Measurements from ENCODE around the gene CNR2.

The CNR2 gene

DNA sequence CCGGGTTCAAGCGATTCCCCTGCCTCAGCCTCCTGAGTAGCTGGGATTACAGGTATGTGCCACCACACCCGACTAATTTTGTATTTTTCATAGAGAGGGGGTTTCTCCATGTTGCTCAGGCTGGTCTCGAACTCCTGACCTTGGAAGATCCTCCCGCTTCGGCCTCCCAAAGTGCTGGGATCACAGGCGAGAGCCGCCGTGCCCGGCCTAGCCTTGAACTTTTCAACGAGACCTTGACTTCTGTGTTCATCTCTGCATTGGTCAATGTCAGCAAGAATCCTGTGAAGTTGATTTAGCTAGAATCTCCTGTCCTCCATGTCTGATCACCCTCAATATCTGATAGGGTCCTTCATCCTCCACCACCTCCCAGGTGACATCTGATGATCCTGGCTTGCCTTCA lies 11.4 kb upstream of the CNR2 start:
- Histone ChIP-seq H3K79me2 (ENCODE audit: insufficient read depth, low read length) (no peaks in the 10 kb centered on the region), H2AFZ (ENCODE audit: low read length) (no peak overlapping the region)

DNA sequence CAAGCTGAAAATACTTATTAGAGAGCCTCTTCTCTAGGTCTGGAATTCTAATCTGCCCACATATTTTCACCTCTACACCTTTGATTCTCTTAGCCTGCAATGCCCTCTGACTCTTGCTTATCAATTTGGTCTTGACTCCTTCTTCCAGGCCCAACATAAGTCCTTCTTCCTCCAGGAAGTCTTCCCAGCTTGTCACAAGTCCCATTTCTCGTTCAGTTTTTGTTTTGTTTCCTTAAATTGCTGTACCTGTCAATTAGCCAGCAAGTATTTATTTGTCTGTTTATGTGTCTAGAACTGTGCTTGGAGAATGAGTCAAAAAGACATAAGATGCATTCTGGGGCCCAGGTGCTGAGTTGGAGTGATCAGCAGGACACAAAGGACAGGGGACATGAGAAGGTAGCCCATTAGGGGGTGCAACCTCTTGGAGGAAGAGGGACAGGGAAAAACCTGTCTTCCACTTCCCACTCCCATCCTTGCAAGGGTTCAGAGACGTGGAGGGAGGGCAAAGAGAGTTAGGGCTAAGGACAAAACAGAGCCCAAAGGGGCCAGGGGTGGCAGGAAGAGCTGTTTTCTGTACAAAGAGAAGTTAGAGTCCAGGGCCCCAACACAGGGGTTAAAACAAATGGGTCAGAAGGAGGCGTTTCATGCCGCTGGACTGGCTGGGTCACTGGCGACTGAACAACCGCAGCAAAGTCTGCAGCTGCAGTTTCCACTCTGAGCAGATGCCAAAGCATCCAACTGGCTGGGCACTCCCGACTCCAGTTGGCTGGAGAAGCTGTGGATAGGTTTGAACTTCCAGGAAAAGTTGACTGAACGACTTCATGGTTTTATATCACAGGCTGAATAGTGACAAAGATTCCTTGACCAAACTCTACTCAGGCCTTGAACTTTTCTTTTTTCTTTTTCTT lies 10.7 kb upstream of the CNR2 start:
- TF ChIP-seq, protein P1, sequence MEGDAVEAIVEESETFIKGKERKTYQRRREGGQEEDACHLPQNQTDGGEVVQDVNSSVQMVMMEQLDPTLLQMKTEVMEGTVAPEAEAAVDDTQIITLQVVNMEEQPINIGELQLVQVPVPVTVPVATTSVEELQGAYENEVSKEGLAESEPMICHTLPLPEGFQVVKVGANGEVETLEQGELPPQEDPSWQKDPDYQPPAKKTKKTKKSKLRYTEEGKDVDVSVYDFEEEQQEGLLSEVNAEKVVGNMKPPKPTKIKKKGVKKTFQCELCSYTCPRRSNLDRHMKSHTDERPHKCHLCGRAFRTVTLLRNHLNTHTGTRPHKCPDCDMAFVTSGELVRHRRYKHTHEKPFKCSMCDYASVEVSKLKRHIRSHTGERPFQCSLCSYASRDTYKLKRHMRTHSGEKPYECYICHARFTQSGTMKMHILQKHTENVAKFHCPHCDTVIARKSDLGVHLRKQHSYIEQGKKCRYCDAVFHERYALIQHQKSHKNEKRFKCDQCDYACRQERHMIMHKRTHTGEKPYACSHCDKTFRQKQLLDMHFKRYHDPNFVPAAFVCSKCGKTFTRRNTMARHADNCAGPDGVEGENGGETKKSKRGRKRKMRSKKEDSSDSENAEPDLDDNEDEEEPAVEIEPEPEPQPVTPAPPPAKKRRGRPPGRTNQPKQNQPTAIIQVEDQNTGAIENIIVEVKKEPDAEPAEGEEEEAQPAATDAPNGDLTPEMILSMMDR (conservative IDR thresholded peaks at IDR 0.05; ENCODE audit: low read length): no peak
- no peak for TF ChIP-seq EZH2phosphoT487 (IDR thresholded peaks at IDR 0.05; ENCODE audit: borderline replicate concordance)
- H4K20me1 ChIP-seq (ENCODE audit: insufficient read depth, low read length, poor library complexity, severe bottlenecking): no peaks in the 10 kb centered on the region
- no peaks in the 10 kb centered on the region for H3K9me3 ChIP-seq (ENCODE audit: insufficient read depth, low read depth, low read length)
- H3K9ac ChIP-seq (ENCODE audit: low read depth, low read length, poor library complexity, severe bottlenecking): no peak overlapping the region
- H3K9me2 ChIP-seq (replicated peaks; ENCODE audit: low read depth, low read length): no peaks in the 10 kb centered on the region
- no peaks in the 10 kb centered on the region for H3K79me2 ChIP-seq (ENCODE audit: insufficient read depth, low read length)
- no peaks in the 10 kb centered on the region for H3K36me3 ChIP-seq (ENCODE audit: insufficient read depth, low read length)
- no peaks in the 10 kb centered on the region for H3F3A ChIP-seq (ENCODE audit: low read depth)
- H3K4me2 ChIP-seq (ENCODE audit: low read depth, low read length, poor library complexity, severe bottlenecking): no peak overlapping the region
- H2AFZ ChIP-seq (ENCODE audit: low read length): no peak overlapping the region
- H3K27me3 ChIP-seq (ENCODE audit: insufficient read depth, low read length, poor library complexity, severe bottlenecking): no peaks in the 10 kb centered on the region
- no peak overlapping the region for H3K4me3 ChIP-seq (ENCODE audit: low read length, poor library complexity, severe bottlenecking)
- H3K4me1 ChIP-seq (ENCODE audit: insufficient read depth, low read length, poor library complexity, severe bottlenecking): peaks cover 11% of the 10 kb centered on the region

More for the DNA sequence above, 11.4 kb upstream of the CNR2 start:
- Histone ChIP-seq H3K4me3 (ENCODE audit: low read length, poor library complexity, severe bottlenecking) (no peak overlapping the region), H3K4me1 (ENCODE audit: insufficient read depth, low read length, poor library complexity, severe bottlenecking) (peaks cover 11% of the 10 kb centered on the region), H3K27me3 (ENCODE audit: insufficient read depth, low read length, poor library complexity, severe bottlenecking) (no peaks in the 10 kb centered on the region), H3K4me2 (ENCODE audit: low read depth, low read length, poor library complexity, severe bottlenecking) (no peak overlapping the region), H3F3A (ENCODE audit: low read depth) (no peaks in the 10 kb centered on the region), H3K9me2 (replicated peaks; ENCODE audit: low read depth, low read length) (no peaks in the 10 kb centered on the region), H3K9ac (ENCODE audit: low read depth, low read length, poor library complexity, severe bottlenecking) (no peak overlapping the region), H3K36me3 (ENCODE audit: insufficient read depth, low read length) (no peaks in the 10 kb centered on the region), H3K9me3 (ENCODE audit: insufficient read depth, low read depth, low read length) (no peaks in the 10 kb centered on the region), H4K20me1 (ENCODE audit: insufficient read depth, low read length, poor library complexity, severe bottlenecking) (no peaks in the 10 kb centered on the region)
- TF ChIP-seq, protein P1 (conservative IDR thresholded peaks at IDR 0.05; ENCODE audit: low read length): no peak
- no peak for TF ChIP-seq EZH2phosphoT487 (IDR thresholded peaks at IDR 0.05; ENCODE audit: borderline replicate concordance)

DNA sequence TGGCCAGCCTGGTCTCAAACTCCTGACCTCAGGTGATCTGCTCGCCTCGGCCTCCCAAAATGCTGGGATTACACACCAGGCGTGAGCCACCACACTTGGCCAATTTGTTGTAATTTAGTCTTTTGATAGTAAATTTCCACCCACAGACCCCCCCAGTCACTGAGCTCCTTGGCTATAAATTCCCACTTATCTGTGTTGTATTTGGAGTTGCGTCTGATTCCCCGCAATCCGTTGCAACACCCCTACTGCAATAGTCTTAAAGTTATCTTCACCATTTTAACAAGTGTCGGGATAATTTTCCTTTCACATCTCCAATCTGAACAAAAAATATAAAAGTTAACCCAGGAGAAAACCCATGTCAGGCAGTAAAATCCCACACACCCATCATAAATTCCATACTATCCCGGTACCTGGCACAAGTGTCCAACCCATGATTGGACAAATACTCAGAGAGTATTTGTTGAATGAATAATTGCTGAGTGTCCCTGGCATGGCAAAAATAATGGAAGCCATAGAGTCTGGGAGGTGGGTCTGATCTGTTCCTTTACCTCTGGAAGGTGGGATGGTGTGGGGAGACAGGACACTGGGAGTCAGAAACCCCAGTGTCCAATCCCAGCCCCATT lies 9.3 kb upstream of the CNR2 start:
- H3F3A ChIP-seq (ENCODE audit: low read depth): no peaks in the 10 kb centered on the region
- H3K4me2 ChIP-seq (ENCODE audit: low read depth, low read length, poor library complexity, severe bottlenecking): no peak overlapping the region
- no peak overlapping the region for H2AFZ ChIP-seq (ENCODE audit: low read length)
- H3K9me3 ChIP-seq (ENCODE audit: insufficient read depth, low read depth, low read length): no peaks in the 10 kb centered on the region
- H3K4me1 ChIP-seq (ENCODE audit: insufficient read depth, low read length, poor library complexity, severe bottlenecking): peaks cover 11% of the 10 kb centered on the region
- H3K36me3 ChIP-seq (ENCODE audit: insufficient read depth, low read length): no peaks in the 10 kb centered on the region
- no peak overlapping the region for H3K9ac ChIP-seq (ENCODE audit: low read depth, low read length, poor library complexity, severe bottlenecking)
- TF ChIP-seq EZH2phosphoT487 (IDR thresholded peaks at IDR 0.05; ENCODE audit: borderline replicate concordance): no peak
- TF ChIP-seq, protein P1 (conservative IDR thresholded peaks at IDR 0.05; ENCODE audit: low read length): no peak
- H4K20me1 ChIP-seq (ENCODE audit: insufficient read depth, low read length, poor library complexity, severe bottlenecking): no peaks in the 10 kb centered on the region
- H3K27me3 ChIP-seq (ENCODE audit: insufficient read depth, low read length, poor library complexity, severe bottlenecking): no peaks in the 10 kb centered on the region
- no peak overlapping the region for H3K4me3 ChIP-seq (ENCODE audit: low read length, poor library complexity, severe bottlenecking)
- no peaks in the 10 kb centered on the region for H3K9me2 ChIP-seq (replicated peaks; ENCODE audit: low read depth, low read length)
- no peaks in the 10 kb centered on the region for H3K79me2 ChIP-seq (ENCODE audit: insufficient read depth, low read length)
